Astrocyte of the spinal cord (primary cell): ENCODE results near the gene CLCN7.

Experiments
- DNase-seq: peaks from one replicate; pipeline ENCODE4 v3.0.0; 2011; ENCODE audit warnings: low read depth, low spot score
- H3K4me3 ChIP-seq: 2 replicates; pipeline ENCODE4 v1.5.1; 2011; ENCODE audit warnings: low read depth, mild to moderate bottlenecking, low read length, moderate library complexity
- CTCF ChIP-seq: IDR thresholded peaks from 2 replicates; pipeline ENCODE4 v1.5.1; 2012; ENCODE audit warnings: low read depth, mild to moderate bottlenecking, low read length, inconsistent platforms
- in situ Hi-C: cut with HindIII; loops from 2 replicates; pipeline ENCODE4 v1.10.0; 2017; ENCODE audit warnings: low sequenced_read_pairs

Gene CLCN7

GRCh38 chr16:1403733-1404132, 71.1 kb downstream of the CLCN7 start:
- no peak for DNase-seq
- H3K4me3 ChIP-seq: no peak overlapping the region
- in situ Hi-C loops: no loop called here
- TF ChIP-seq CTCF: no peak

- H3K4me3 ChIP-seq: no peak overlapping the region
- in situ Hi-C loops: no loop called here
- no peak for DNase-seq
- TF ChIP-seq CTCF: no peak
Measured at GRCh38 chr16:1403036-1403435, 71.8 kb downstream of the CLCN7 start.

- H3K4me3 ChIP-seq: no peak overlapping the region
- in situ Hi-C loops: no loop called here
- no peak for TF ChIP-seq CTCF
- no peak for DNase-seq
Measured at GRCh38 chr16:1401758-1402154, 73.1 kb downstream of the CLCN7 start.

- no peak overlapping the region for H3K4me3 ChIP-seq
- in situ Hi-C loops: no loop called here
- TF ChIP-seq CTCF: no peak
- DNase-seq: no peak
Measured at GRCh38 chr16:1401061-1401757, 73.6 kb downstream of the CLCN7 start.

GRCh38 chr16:1398826-1399581, 75.8 kb downstream of the CLCN7 start:
- no peak for TF ChIP-seq CTCF
- DNase-seq: no peak
- in situ Hi-C loops: no loop called here
- no peak overlapping the region for H3K4me3 ChIP-seq

GRCh38 chr16:1398351-1398750, 76.5 kb downstream of the CLCN7 start:
- DNase-seq: no peak
- TF ChIP-seq CTCF: no peak
- H3K4me3 ChIP-seq: no peak overlapping the region
- in situ Hi-C loops: no loop called here
